GM18519 (cell line): ENCODE results near the gene NDC80.

Experiments
- ATAC-seq: cut with Tn5 transposase; IDR thresholded peaks from one replicate; pipeline ENCODE4 v1.9.1; 2021; ENCODE audit warnings: mild to moderate bottlenecking, moderate library complexity; ENCODE audit not compliant: unreplicated experiment, low FRiP score

Gene NDC80

GRCh38 chr18:2555895-2556294, 15.5 kb upstream of the NDC80 start:
- no peak for ATAC-seq

DNA sequence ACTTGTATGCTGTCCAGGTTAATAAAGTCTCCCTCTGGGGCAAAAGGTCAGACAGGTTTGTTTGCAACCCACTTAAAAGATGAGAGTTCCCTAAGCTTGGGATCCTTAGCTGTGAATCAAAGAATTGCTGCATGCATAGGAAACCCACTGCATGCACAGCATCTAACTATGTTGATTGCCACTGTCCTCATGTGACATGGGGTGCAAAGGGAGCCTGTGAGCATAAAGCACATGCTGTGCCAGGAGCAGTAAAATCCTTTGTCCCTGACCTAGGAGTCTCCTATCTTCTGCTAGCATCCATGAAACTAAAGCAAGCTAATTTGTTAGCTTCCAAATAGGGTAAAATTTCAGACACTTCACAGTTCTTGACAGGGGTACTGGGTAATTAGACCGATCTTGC, 13.8 kb upstream of the NDC80 start:
- ATAC-seq: no peak

GRCh38 chr18:2559249-2559648, 12.1 kb upstream of the NDC80 start:
- no peak for ATAC-seq

DNA sequence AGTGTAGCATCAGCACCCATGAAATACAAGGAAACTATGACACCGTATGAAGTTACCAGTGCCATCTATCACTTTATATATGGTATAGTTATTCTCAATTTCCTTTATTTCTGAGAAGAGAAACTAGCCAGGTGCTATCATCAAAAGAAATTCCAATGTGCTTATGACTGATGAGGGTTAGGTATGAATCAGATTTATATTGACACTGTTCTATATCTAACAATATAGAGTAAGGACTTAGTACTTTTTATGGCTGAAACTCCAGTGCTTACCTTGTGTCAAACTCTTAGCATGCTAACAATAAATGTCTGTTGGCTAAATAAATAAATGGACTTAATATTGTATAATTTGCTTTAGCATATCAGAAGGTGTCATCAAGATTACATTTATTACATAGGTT, 7.0 kb upstream of the NDC80 start:
- ATAC-seq: no peak

DNA sequence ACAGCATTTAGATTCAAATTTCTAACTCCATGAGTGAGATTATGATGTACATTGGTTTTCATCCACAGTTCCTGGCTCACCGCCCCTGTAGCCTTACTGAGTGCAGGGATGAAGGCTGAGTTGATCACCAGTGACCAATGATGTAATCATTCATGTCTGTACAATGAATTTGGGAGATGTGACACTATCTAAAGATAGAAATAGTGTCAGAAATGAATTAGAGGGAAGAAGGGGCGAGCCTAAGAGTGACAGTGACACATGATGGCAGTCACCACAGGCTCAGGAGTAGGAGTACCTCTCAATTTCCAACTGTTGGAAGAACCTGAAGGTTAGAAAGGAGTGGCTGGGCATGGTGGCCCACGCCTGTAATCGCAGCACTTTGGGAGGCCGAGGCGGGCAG, 3.2 kb upstream of the NDC80 start:
- ATAC-seq: no peak

DNA sequence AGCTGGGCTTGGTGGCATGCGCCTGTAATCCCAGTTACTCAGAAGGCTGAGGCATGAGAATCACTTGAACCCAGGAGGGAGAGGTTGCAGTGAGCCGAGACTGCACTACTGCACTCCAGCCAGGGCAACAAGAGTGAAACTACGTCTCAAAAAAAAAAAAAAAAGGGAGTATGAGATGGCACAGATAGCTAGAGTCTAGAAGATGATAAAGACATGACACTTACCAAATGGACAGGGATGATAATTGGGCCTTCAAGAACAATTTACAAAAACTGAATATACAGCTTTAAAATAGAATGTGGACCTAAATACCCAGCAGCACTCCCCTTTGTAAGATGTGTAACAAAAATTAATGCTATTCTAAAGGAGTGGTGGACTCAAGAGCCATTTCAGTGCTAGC, 2.8 kb upstream of the NDC80 start:
- ATAC-seq: no peak

DNA sequence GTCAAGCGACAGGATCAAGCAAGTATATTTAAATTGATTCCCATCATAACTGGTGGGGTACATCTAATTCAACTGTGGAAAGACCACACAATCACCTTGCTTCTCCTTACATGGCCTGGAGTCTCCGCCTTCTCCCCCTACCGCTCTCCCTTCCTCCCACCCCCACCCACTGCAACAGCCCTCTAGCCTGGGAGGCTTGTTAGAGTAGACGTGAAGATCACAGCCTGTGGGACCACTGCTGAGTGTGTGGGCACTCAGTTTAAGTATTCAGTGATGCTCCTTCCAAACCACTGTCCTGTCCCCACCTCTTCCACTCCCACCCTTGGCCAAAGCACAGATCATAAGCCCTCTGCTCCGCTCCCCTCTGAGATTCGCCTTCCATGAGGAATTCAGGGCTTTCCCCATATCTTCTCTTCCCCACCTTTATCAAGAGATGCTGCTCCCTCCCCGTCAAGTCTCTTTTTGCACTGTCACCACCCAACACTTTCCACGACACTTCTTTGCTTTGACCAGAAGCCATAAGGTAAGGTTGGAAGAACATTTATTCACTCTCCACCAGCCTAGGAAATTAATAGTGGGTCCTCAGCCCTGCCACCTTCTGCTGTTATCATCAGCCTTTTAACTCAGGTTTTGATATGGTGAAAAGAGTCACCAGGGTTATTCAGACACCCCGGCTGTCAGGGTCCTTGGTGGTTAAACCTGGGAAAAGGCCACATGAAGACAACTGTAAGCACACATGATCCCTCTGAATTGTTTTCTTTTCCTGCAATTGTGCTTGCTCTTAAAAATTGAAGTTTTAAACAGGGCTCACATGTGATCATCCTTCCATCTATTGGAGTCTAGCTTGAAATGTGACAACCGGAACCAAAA, 1.8 kb upstream of the NDC80 start:
- ATAC-seq: no peak

DNA sequence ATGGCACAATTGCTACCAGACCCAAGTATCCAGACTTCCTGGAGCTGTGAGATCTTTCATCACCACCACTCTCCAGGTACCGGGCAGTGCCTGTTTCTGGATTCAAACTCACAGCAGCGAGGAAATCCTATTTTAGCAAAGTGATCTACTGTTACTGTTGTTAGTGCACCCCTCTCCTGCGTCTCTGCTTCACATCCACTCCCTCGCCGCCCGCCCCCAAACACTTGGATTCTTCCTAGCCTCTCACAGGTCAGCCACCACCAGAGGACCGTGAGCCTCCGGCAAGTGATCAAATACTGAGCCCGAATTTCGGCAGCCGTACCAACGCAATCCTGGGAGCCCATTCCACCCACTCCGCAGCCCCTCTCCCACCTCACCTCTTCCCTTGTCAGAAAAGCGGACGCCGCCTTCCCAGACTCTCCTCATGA, 571 bp upstream of the NDC80 start:
- peak; percentile 3 for ATAC-seq

GRCh38 chr18:2572171-2572569, 813 bp downstream of the NDC80 start:
- no peak for ATAC-seq

DNA sequence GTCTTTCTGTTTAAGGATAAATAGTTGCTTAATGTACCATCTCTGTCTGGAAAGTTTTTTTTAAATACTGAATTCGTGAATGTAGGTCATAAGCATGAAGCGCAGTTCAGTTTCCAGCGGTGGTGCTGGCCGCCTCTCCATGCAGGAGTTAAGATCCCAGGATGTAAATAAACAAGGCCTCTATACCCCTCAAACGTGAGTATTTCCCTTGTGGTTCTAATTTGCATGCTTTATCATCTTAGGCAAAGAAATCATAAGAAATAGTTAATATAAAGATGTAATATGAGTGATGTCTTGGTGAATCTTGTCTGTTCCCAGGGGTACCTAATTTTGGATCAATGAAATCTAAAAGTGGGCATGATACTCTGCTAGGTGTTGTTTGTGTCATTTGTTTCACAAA, 1.5 kb downstream of the NDC80 start:
- ATAC-seq: no peak

DNA sequence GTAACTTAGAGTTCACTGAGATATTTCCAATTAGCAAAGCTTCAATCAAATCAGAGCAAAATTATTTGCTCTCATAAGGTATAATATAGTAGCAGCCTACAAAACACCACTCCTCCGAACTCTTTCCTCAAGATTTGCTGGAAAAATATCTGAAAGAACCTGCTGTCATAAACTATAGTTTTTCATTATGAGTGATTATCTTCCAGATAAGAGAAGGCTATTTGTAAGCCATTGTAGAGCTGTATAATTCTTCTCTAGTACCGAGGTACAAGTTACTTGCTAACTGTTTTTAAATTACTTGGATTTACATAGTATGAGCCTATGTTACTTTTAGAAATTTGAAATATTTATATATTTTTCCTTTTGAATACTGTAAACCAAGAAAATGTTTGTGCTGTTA, 2.1 kb downstream of the NDC80 start:
- no peak for ATAC-seq

- no peak for ATAC-seq
Observed at GRCh38 chr18:2587788-2588187, 16.4 kb downstream of the NDC80 start.

GRCh38 chr18:2588666-2589344, 17.4 kb downstream of the NDC80 start:
- ATAC-seq: no peak

DNA sequence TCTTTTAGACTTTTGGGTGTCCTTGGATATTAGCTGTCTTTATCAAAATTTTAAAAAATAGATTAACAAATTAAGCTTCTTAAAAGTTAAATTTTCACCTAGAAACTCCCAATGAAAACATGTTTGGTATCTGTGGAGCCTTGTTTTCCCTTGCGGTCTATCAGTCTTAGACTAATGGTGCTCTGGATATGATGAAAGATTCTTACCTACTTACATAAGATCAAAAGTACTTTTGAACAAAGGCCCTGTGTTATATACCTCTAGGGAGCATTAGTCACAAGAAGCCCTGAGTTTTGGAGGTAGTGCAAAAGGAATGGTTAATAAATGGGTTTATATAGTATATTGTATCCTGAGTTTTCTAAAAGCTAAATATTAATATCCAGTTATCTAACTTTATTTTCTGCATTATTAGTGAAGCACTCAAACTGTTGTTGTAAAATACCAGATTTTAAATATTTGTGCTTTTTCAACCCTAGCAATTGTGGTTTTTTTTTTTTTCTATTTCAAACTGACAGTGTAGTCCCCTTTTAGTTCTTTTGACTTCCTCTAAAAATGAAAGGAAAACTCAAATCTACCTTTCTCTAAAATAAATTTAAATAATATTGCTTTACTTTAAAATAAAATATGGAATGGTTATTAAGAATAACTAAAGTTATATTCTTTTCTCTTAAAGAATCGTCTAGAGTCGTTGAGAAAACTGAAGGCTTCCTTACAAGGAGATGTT, 18.1 kb downstream of the NDC80 start:
- no peak for ATAC-seq

- no peak for ATAC-seq
Observed at GRCh38 chr18:2590303-2590702, 18.9 kb downstream of the NDC80 start.

GRCh38 chr18:2597639-2598038, 26.3 kb downstream of the NDC80 start:
- no peak for ATAC-seq

- no peak for ATAC-seq
Observed at GRCh38 chr18:2602844-2603243, 31.5 kb downstream of the NDC80 start.

GRCh38 chr18:2606335-2606734, 35.0 kb downstream of the NDC80 start:
- ATAC-seq: no peak

- ATAC-seq: no peak
Observed at GRCh38 chr18:2609604-2610003, 38.2 kb downstream of the NDC80 start.

DNA sequence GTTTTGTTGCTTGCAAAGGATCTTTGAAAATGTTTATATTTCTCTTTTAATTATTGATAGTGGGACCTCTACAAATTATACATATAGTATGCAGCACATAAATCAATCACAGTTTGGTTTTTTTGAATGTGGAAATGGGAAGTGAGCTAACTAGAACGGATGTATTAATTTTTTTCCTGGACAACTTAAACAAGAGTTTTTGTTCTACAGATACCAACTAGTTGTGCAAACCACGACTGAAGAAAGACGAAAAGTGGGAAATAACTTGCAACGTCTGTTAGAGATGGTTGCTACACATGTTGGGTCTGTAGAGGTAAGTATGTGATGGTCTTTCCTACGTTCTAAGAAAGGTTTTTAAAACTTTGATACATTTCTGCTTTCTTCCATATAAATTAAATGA, 39.2 kb downstream of the NDC80 start:
- ATAC-seq: no peak

- ATAC-seq: no peak
Observed at GRCh38 chr18:2612996-2613395, 41.6 kb downstream of the NDC80 start.
